Sigmoid colon (tissue), 4 donors: Measurements from ENCODE around the gene TOMM7.

Experiments used
- CTCF ChIP-seq, 4 experiments: fragments of 450-650 bp in 3 of 4; fragments of 200-600 bp in 1 of 4; IDR thresholded peaks; one replicate each; pipeline ENCODE4 v1.5.1; 2016 to 2019; ENCODE audit warnings: antibody characterized with exemption in 4 of 4, mild to moderate bottlenecking in 3 of 4, moderate library complexity in 2 of 4
- EP300 ChIP-seq, 4 donors: sonication (generic); formaldehyde crosslinking; IDR thresholded peaks; one replicate each; pipeline ENCODE4 v1.6.1; 2017; ENCODE audit warnings: antibody characterized with exemption in 4 of 4
- POLR2A ChIP-seq, 2 donors: fragments of 450-650 bp; IDR thresholded peaks; one replicate each; pipeline ENCODE4 v1.6.1; 2016; ENCODE audit warnings: antibody characterized with exemption in 2 of 2, mild to moderate bottlenecking in 2 of 2, moderate library complexity in 2 of 2
- POLR2AphosphoS5 ChIP-seq, 4 donors: sonication (generic); formaldehyde crosslinking; IDR thresholded peaks; one replicate each; pipeline ENCODE4 v1.6.1; 2017; ENCODE audit warnings: antibody characterized with exemption in 4 of 4

- TF ChIP-seq EP300 (IDR thresholded peaks at IDR 0.05) (no peak), CTCF (IDR thresholded peaks at IDR 0.05) (no peak), POLR2A (IDR thresholded peaks at IDR 0.05) (no peak), POLR2AphosphoS5 (IDR thresholded peaks at IDR 0.05) (peak in 1 of 4 donors; percentile 30)
Measured at GRCh38 chr7:22859641-22860290, 37.1 kb upstream of the TOMM7 start.
